K562 (cell line): ENCODE data around the gene ORC1. TPM values are rescaled to one million over a fixed set of nuclear protein-coding genes. Genes with fewer than 3 reads are reported as not detected.
A peak's percentile ranks its signal among the peaks of the same experiment; 100 is the strongest.

Experiments used
- FOXA3 ChIP-seq, 2 experiments: fragments of 450-650 bp in 1 of 2; sonication (generic) in 1 of 2; formaldehyde crosslinking; IDR thresholded peaks in 1 of 2; conservative IDR thresholded peaks in 1 of 2; 2 replicates each; pipeline versions ENCODE4 v1.4.0 to v1.8.0; 2020 to 2022; ENCODE audit warnings: mild to moderate bottlenecking in 2 of 2, missing genetic modification reagents in 1 of 2
- POLR2B ChIP-seq: fragments of 450-650 bp; IDR thresholded peaks from 2 replicates; pipeline ENCODE4 v1.6.1; 2018; ENCODE audit warnings: low read depth; ENCODE audit not compliant: partially characterized antibody
- STAG1 ChIP-seq: sonication (generic); formaldehyde crosslinking; IDR thresholded peaks from 2 replicates; pipeline ENCODE4 v1.5.0; 2020; ENCODE audit warnings: missing genetic modification reagents, borderline replicate concordance
- SUPT5H ChIP-seq: fragments of 450-650 bp; IDR thresholded peaks from 2 replicates; pipeline ENCODE4 v1.6.1; 2016
- polyA plus RNA-seq, 8 experiments: library from polyadenylated mRNA; depleted of rRNA in 4 of 8; stranded (reverse) in 5 of 8; unstranded in 3 of 8; fragments of >200 nt; fragmentation: Nextera tagmentation in 2 of 8; fragmentation: Illumina TruSeq in 1 of 8; extraction: Ambion mirVana in 2 of 8; extraction: Trizol in 1 of 8; gene quantifications; 2 replicates each; pipeline versions ENCODE4 v1.2.1 to v1.2.3, GENCODE V29; 2011 to 2014; ENCODE audit warnings: inconsistent platforms in 1 of 8, missing spikeins in 1 of 8
- total RNA-seq, 7 experiments: library from RNA; depleted of rRNA in 6 of 7; stranded (reverse); fragments of >200 nt in 6 of 7; fragmentation: Illumina TruSeq in 2 of 7; extraction: Trizol in 2 of 7; gene quantifications; 2 replicates each; pipeline versions ENCODE4 v1.2.1 to v1.2.3, GENCODE V29; 2011 to 2021; ENCODE audit warnings: low replicate concordance in 1 of 7
- TF ChIP-seq, protein P1 (sequence below), 3 experiments: IDR thresholded peaks in 2 of 3; conservative IDR thresholded peaks in 1 of 3; 2 replicates each; pipeline ENCODE4 v1.5.1; 2011 to 2012; ENCODE audit warnings: low read length in 3 of 3, mild to moderate bottlenecking in 3 of 3, control low read depth in 2 of 3, improper control_type of control experiment in 1 of 3, inconsistent platforms in 1 of 3, low read depth in 1 of 3, mixed read lengths in 1 of 3, moderate library complexity in 1 of 3; ENCODE audit not compliant: insufficient read depth in 2 of 3
- TF ChIP-seq, protein P2 (sequence below): fragments of 200-400 bp; formaldehyde crosslinking; IDR thresholded peaks from 2 replicates; pipeline ENCODE4 v1.6.1; 2017; ENCODE audit warnings: mild to moderate bottlenecking, low read depth, low read length, moderate library complexity
- TF ChIP-seq, protein P3 (sequence below): fragments of 450-650 bp; formaldehyde crosslinking; conservative IDR thresholded peaks from 2 replicates; pipeline ENCODE4 v1.4.0; 2022; ENCODE audit warnings: mild to moderate bottlenecking, missing genetic modification characterization
- TF ChIP-seq, protein P4 (sequence below): sonication (generic); formaldehyde crosslinking; IDR thresholded peaks from 2 replicates; pipeline ENCODE4 v1.8.1; 2023; ENCODE audit warnings: mild to moderate bottlenecking, missing genetic modification reagents
- TF ChIP-seq, protein P5 (sequence below), 2 experiments: fragments of 450-650 bp; formaldehyde crosslinking in 1 of 2; IDR thresholded peaks; 2 replicates each; pipeline versions ENCODE4 v1.4.0 to v1.6.1; 2014 to 2020; ENCODE audit warnings: mild to moderate bottlenecking in 2 of 2, borderline replicate concordance in 1 of 2, low read depth in 1 of 2

The ORC1 gene
- total and polyA plus RNA-seq, 9 of the 15 experiments (the other 6 are each of a cell fraction or from before 2014, with no cell fraction given): 26.4 to 91.6 (median 69.7) TPM

DNA sequence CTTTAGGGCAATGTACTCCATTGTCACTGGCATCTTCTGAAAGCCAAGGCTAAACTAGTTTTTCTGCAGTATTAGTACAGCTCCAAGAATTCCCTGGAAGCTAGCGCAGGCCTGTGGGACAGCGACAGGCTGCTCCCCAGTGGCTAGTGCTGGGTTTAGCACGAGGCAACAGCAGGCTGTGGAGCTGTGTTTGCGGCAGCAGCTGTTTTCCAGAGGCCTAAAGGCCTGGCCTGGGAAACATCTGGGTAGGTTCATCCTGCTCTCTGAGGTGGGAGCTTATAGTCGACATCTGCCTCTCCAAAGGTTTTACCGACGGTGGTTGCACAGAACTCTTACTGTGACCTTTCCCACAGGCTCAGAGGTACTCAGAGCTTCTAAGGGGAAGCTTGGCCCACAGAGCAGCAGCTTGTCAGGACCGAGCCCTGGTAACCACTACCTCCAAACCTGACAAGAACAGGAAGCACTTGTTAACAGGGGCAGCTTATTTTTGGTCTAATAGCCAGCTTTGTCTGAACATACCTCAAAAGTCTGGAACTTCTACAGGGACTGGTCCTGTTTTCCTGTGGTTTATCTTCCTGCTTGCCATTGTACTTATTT lies 55.4 kb downstream of the ORC1 start (continued):
- TF ChIP-seq, protein P1, sequence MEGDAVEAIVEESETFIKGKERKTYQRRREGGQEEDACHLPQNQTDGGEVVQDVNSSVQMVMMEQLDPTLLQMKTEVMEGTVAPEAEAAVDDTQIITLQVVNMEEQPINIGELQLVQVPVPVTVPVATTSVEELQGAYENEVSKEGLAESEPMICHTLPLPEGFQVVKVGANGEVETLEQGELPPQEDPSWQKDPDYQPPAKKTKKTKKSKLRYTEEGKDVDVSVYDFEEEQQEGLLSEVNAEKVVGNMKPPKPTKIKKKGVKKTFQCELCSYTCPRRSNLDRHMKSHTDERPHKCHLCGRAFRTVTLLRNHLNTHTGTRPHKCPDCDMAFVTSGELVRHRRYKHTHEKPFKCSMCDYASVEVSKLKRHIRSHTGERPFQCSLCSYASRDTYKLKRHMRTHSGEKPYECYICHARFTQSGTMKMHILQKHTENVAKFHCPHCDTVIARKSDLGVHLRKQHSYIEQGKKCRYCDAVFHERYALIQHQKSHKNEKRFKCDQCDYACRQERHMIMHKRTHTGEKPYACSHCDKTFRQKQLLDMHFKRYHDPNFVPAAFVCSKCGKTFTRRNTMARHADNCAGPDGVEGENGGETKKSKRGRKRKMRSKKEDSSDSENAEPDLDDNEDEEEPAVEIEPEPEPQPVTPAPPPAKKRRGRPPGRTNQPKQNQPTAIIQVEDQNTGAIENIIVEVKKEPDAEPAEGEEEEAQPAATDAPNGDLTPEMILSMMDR (IDR thresholded peaks at IDR 0.05 in 2 of 3, conservative IDR thresholded peaks at IDR 0.05 in 1 of 3; ENCODE audit: insufficient read depth in 2 of 3, low read depth in 1 of 3, low read length in 3 of 3): peak; percentile 52 to 55 (median 53)
- TF ChIP-seq, protein P2, sequence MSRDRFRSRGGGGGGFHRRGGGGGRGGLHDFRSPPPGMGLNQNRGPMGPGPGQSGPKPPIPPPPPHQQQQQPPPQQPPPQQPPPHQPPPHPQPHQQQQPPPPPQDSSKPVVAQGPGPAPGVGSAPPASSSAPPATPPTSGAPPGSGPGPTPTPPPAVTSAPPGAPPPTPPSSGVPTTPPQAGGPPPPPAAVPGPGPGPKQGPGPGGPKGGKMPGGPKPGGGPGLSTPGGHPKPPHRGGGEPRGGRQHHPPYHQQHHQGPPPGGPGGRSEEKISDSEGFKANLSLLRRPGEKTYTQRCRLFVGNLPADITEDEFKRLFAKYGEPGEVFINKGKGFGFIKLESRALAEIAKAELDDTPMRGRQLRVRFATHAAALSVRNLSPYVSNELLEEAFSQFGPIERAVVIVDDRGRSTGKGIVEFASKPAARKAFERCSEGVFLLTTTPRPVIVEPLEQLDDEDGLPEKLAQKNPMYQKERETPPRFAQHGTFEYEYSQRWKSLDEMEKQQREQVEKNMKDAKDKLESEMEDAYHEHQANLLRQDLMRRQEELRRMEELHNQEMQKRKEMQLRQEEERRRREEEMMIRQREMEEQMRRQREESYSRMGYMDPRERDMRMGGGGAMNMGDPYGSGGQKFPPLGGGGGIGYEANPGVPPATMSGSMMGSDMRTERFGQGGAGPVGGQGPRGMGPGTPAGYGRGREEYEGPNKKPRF: no peak
- peak; percentile 33 for TF ChIP-seq SUPT5H
- TF ChIP-seq POLR2B: peak; percentile 23
- peak; percentile 55; the same call in 1 of the 2 replicates for TF ChIP-seq STAG1 (CRISPR knock-in tag)
- TF ChIP-seq FOXA3 (CRISPR knock-in tag; conservative IDR thresholded peaks at IDR 0.05 in 1 of 2, IDR thresholded peaks at IDR 0.05 in 1 of 2): no peak
- TF ChIP-seq, protein P3, sequence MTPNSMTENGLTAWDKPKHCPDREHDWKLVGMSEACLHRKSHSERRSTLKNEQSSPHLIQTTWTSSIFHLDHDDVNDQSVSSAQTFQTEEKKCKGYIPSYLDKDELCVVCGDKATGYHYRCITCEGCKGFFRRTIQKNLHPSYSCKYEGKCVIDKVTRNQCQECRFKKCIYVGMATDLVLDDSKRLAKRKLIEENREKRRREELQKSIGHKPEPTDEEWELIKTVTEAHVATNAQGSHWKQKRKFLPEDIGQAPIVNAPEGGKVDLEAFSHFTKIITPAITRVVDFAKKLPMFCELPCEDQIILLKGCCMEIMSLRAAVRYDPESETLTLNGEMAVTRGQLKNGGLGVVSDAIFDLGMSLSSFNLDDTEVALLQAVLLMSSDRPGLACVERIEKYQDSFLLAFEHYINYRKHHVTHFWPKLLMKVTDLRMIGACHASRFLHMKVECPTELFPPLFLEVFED (CRISPR knock-in tag): 0 out of 2 replicates have a peak, but pooled peaks have one; percentile 37
- TF ChIP-seq, protein P4, sequence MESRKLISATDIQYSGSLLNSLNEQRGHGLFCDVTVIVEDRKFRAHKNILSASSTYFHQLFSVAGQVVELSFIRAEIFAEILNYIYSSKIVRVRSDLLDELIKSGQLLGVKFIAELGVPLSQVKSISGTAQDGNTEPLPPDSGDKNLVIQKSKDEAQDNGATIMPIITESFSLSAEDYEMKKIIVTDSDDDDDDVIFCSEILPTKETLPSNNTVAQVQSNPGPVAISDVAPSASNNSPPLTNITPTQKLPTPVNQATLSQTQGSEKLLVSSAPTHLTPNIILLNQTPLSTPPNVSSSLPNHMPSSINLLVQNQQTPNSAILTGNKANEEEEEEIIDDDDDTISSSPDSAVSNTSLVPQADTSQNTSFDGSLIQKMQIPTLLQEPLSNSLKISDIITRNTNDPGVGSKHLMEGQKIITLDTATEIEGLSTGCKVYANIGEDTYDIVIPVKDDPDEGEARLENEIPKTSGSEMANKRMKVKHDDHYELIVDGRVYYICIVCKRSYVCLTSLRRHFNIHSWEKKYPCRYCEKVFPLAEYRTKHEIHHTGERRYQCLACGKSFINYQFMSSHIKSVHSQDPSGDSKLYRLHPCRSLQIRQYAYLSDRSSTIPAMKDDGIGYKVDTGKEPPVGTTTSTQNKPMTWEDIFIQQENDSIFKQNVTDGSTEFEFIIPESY (CRISPR knock-in tag): peak; percentile 28; the same call in 1 of the 2 replicates
- TF ChIP-seq, protein P5, sequence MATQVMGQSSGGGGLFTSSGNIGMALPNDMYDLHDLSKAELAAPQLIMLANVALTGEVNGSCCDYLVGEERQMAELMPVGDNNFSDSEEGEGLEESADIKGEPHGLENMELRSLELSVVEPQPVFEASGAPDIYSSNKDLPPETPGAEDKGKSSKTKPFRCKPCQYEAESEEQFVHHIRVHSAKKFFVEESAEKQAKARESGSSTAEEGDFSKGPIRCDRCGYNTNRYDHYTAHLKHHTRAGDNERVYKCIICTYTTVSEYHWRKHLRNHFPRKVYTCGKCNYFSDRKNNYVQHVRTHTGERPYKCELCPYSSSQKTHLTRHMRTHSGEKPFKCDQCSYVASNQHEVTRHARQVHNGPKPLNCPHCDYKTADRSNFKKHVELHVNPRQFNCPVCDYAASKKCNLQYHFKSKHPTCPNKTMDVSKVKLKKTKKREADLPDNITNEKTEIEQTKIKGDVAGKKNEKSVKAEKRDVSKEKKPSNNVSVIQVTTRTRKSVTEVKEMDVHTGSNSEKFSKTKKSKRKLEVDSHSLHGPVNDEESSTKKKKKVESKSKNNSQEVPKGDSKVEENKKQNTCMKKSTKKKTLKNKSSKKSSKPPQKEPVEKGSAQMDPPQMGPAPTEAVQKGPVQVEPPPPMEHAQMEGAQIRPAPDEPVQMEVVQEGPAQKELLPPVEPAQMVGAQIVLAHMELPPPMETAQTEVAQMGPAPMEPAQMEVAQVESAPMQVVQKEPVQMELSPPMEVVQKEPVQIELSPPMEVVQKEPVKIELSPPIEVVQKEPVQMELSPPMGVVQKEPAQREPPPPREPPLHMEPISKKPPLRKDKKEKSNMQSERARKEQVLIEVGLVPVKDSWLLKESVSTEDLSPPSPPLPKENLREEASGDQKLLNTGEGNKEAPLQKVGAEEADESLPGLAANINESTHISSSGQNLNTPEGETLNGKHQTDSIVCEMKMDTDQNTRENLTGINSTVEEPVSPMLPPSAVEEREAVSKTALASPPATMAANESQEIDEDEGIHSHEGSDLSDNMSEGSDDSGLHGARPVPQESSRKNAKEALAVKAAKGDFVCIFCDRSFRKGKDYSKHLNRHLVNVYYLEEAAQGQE (IDR thresholded peaks at IDR 0.05; ENCODE audit: borderline replicate concordance): peak; percentile 53
- TF ChIP-seq, protein P5 (CRISPR knock-in tag; IDR thresholded peaks at IDR 0.05; ENCODE audit: low read depth): no peak
